ENCODE data around the gene RPGR. TPM values are rescaled to one million over a fixed set of nuclear protein-coding genes. Genes with fewer than 3 reads are reported as not detected.

RPGR gene
- total RNA-seq, 2 experiments from 2014 or later, result 12.4 to 18.2 TPM

GRCh38 chrX:38357747-38358673 lies 30.7 kb upstream of the RPGR start:
- POLR2A ChIA-PET, result interaction anchor here (0.5 to 0.6 kb wide), 3 partner anchors 18 to 193 kb away, joined by 3 read pairs; no protein-coding TSS in a partner anchor
- no peak for DNase-seq (ENCODE audit: low spot score)
- H3K4me2 ChIP-seq (ENCODE audit: low read length), result no peak overlapping the region
- H3K27ac ChIP-seq (ENCODE audit: low read depth, low read length, poor library complexity, severe bottlenecking), result no peak overlapping the region
- no TSS peak for BruUV-seq (replicated peaks)
- no peaks in the 10 kb centered on the region for H3K9me3 ChIP-seq (ENCODE audit: low read length)
- no peaks in the 10 kb centered on the region for H4K20me1 ChIP-seq (ENCODE audit: insufficient read depth, low read length)
- intact Hi-C loops (cut with micrococcal nuclease; ENCODE audit: unreplicated experiment), result no loop called here
- H3K79me2 ChIP-seq (ENCODE audit: insufficient read depth, low read depth, low read length), result no peaks in the 10 kb centered on the region
- H3K9me2 ChIP-seq (ENCODE audit: insufficient read depth, low read length), result no peaks in the 10 kb centered on the region
- H3K4me3 ChIP-seq (ENCODE audit: low read depth, low read length, poor library complexity, severe bottlenecking), result no peak overlapping the region
- no peaks in the 10 kb centered on the region for H3K36me3 ChIP-seq (ENCODE audit: insufficient read depth, low read length)
- H3K4me1 ChIP-seq (ENCODE audit: insufficient read depth, low read length, poor library complexity, severe bottlenecking), result peaks cover 10% of the 10 kb centered on the region
- CTCF ChIA-PET (ENCODE audit: unreplicated experiment), result no interaction called here
- TF ChIP-seq EZH2phosphoT487 (IDR thresholded peaks at IDR 0.05; ENCODE audit: borderline replicate concordance, low read depth, low read length) (no peak), CTCF (conservative IDR thresholded peaks at IDR 0.05; ENCODE audit: low read length) (no peak)
- no peak overlapping the region for H2AFZ ChIP-seq (ENCODE audit: low read length)

GRCh38 chrX:38356401-38356800 lies 29.1 kb upstream of the RPGR start:
- Histone ChIP-seq H3K36me3 (ENCODE audit: insufficient read depth, low read length) (no peaks in the 10 kb centered on the region), H3K9me2 (ENCODE audit: insufficient read depth, low read length) (no peaks in the 10 kb centered on the region), H3K4me2 (ENCODE audit: low read length) (no peak overlapping the region), H3K4me3 (ENCODE audit: low read depth, low read length, poor library complexity, severe bottlenecking) (no peak overlapping the region), H4K20me1 (ENCODE audit: insufficient read depth, low read length) (no peaks in the 10 kb centered on the region), H3K4me1 (ENCODE audit: insufficient read depth, low read length, poor library complexity, severe bottlenecking) (no peaks in the 10 kb centered on the region), H3K27ac (ENCODE audit: low read depth, low read length, poor library complexity, severe bottlenecking) (no peak overlapping the region), H2AFZ (ENCODE audit: low read length) (no peak overlapping the region), H3K79me2 (ENCODE audit: insufficient read depth, low read depth, low read length) (no peaks in the 10 kb centered on the region), H3K9me3 (ENCODE audit: low read length) (no peaks in the 10 kb centered on the region)
- intact Hi-C loops (cut with micrococcal nuclease; ENCODE audit: unreplicated experiment), result no loop called here
- ChIA-PET CTCF (ENCODE audit: unreplicated experiment) (no interaction called here), POLR2A (interaction anchor here (0.5 to 0.7 kb wide), 2 partner anchors 72 to 847 kb away, joined by 3 read pairs; no protein-coding TSS in a partner anchor)
- no TSS peak for BruUV-seq (replicated peaks)
- TF ChIP-seq EZH2phosphoT487 (IDR thresholded peaks at IDR 0.05; ENCODE audit: borderline replicate concordance, low read depth, low read length), result no peak
- no peak for TF ChIP-seq CTCF (conservative IDR thresholded peaks at IDR 0.05; ENCODE audit: low read length)
- no peak for DNase-seq (ENCODE audit: low spot score)

- DNase-seq (ENCODE audit: low spot score), result no peak
- no peaks in the 10 kb centered on the region for H4K20me1 ChIP-seq (ENCODE audit: insufficient read depth, low read length)
- H3K9me2 ChIP-seq (ENCODE audit: insufficient read depth, low read length), result no peaks in the 10 kb centered on the region
- intact Hi-C loops (cut with micrococcal nuclease; ENCODE audit: unreplicated experiment), result no loop called here
- no peak within 1 kb of the TSS for H3K4me3 ChIP-seq (ENCODE audit: low read depth, low read length, poor library complexity, severe bottlenecking)
- H2AFZ ChIP-seq (ENCODE audit: low read length), result no peak within 1 kb of the TSS
- no peaks in the 10 kb centered on the region for H3K9me3 ChIP-seq (ENCODE audit: low read length)
- no peak within 1 kb of the TSS for H3K4me2 ChIP-seq (ENCODE audit: low read length)
- CTCF ChIA-PET (ENCODE audit: unreplicated experiment), result no interaction called here
- BruUV-seq (replicated peaks), result no TSS peak
- POLR2A ChIA-PET, result interaction anchor here (1.1 to 1.3 kb wide), 2 partner anchors 11 to 17 kb away, joined by 3 read pairs; no protein-coding TSS in a partner anchor
- no peak within 1 kb of the TSS for H3K27ac ChIP-seq (ENCODE audit: low read depth, low read length, poor library complexity, severe bottlenecking)
- TF ChIP-seq CTCF (conservative IDR thresholded peaks at IDR 0.05; ENCODE audit: low read length) (no peak), EZH2phosphoT487 (IDR thresholded peaks at IDR 0.05; ENCODE audit: borderline replicate concordance, low read depth, low read length) (no peak)
- no peaks in the 10 kb centered on the region for H3K4me1 ChIP-seq (ENCODE audit: insufficient read depth, low read length, poor library complexity, severe bottlenecking)
- H3K36me3 ChIP-seq (ENCODE audit: insufficient read depth, low read length), result no peaks in the 10 kb centered on the region
- no peaks in the 10 kb centered on the region for H3K79me2 ChIP-seq (ENCODE audit: insufficient read depth, low read depth, low read length)
Measured at GRCh38 chrX:38352362-38352761, 25.1 kb upstream of the RPGR start, which contains the start of gene OTC. TSS of gene OTC (plus strand) at chrX:38352604. CDS start at chrX:38352697, 93 bp downstream.
